SKM-1 (cell line): Measurements from ENCODE around the gene MIPOL1.
"Not testable (repeated sequence)": the region's sequence is repeated elsewhere in the genome, so short reads cannot be mapped to it uniquely, and the experiment has no call there.

Experiments used
- DNase-seq: peaks from one replicate; lab custom pipeline; 2025; ENCODE audit not compliant: unreplicated experiment; lab: John Stamatoyannopoulos, UW

The MIPOL1 gene

DNA sequence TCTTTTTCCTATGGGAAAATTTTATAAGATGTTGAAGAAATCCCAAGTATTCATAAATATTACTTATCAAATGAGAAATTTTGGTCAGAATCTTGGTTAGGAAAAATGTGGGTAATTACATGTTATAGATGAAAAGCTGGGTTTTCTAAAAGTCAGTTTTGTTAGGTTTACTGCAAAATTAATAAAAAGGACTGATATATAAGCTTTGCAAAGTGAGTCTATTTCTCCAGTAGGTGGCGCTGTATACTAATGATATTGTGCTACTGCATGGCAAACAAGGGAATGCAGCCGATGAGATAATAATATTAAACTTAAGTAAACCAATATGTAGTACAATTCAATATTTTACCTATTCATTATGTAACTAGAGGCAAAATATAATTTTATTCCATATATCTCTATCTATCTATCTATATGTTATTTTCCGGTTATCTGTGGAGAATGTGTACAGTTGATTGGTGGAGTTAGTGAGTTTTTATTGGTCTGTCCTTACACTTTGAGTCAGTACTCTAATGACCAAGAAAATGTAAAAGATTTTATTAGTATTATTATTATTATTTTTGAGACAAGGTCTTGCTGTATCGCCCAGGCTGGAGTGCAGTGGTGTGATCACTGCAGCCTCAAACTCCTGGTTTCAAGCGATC, 32.9 kb downstream of the MIPOL1 start:
- DNase-seq, result no peak

DNA sequence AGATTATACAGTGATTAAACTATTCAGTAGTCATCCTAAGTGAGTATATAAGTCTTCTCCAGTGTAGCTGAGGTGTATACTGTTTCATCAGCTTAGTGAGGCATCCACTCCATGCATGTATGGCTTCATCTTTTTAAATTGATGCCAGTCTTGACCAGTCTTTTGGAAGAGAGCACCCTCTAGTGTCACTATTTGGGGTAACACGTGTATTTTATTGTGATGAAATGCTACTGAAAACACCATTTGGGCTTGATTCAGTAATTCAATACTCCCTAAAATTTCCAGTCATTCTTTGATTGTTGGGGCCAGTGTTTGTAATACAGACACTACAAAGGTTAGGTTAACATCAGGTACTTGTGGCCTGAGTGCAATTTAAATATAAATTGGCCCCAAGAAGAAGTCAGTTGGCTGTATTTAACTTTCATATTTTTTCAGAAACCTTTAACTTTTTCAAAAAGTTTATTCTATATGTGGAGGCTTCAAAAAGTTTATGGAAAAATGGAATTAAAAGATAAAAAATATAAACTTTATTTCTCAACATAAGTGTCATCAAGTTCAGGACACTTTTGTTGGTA, 35.3 kb downstream of the MIPOL1 start:
- DNase-seq, result peak; percentile 7

DNA sequence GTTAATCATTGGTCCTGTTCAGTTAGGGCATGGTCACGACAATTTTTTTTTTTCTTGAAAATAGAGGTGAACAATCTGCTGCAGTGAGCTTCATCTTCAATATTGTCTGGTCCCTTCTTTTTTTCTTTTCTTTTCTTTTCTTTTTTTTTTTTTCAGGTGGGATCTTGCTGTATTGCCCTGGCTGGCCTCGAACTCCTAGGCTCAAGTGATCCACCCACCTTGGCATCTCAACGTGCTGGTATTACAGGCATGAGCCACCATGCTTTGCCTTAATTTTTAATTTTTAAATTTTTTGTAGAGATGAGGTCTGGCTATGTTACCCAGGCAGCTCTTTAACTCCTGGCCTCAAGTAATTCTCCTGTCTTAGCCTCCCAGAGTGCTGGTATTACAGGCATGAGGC, 36.5 kb downstream of the MIPOL1 start:
- DNase-seq, result no peak

DNA sequence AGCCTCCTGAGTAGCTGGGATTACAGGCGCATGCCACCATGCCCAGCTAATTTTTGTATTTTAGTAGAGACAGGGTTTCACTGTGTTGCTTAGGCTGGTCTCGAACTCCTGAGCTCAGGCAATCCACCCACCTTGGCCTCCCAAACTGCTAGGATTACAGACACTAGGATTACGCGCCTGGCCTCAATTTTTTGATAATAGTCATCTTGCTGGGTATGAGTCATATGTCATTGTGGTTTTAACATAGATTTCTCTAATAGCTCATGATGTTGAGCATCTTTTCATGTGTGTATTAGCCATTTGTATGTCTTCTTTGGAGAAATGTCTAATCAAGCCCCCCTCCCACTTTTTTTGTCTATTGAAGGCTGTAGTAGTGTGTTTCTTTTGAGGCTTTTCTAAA, 38.3 kb downstream of the MIPOL1 start:
- DNase-seq, result not testable (repeated sequence)

DNA sequence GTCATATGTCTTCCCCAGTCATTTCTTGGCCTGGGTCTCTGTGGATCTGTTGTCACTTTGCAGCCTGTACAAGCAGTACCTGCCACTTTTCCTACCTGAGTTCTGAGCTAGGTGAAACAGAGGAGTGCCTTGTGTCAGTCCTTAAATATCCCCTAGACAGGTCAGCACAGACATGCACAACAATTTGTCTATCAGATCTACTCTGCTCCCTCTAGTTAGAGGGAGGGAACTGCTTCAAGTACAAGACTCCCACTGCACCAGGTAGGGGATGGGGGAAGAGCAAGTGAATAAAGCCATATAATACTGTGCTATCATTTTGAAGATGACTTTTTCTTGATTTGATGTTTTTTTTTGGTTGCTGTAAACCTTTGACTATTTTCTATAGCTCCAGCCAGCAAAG, 39.4 kb downstream of the MIPOL1 start:
- DNase-seq, result no peak

DNA sequence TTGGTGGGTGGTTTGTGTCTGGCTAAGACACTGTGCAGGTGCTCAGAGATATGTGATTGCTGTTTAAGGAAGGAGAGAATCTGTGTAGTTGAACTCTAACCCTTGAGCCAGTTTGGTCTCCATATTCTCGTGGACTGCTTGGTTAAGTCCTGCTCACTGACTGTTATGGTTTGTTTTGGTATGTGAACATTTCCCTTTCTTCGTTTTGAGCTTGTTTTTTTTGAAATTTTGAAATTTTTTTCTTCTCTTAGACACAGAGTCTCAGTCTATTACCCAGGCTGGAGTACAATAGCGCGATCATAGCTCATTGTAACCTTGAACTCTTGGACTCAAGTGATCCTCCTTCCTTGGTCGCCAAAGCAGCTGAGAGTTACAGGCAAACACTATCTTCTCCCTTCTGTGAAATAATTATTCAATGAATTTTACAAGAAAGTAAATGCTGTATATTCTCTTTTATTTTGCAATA, 40.0 kb downstream of the MIPOL1 start:
- DNase-seq, result no peak

DNA sequence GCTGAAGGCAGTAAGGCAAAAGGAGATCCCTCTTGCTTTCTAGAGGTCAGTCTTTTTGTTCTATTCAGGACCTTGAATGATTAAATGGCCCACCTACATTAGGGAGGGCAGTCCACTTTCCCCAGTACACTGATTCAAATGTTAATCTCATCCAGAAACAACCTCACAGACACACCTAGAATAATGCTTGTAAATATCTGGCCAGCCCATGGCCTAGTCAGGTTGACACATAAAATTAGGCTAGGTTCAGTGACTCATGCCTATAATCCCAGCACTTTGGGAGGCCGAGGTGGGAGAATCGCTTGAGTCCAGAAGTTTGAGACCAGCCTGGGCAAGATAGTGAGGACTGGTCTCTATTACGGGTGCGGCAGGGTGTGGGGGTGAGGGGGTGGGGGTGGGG, 43.5 kb downstream of the MIPOL1 start:
- no peak for DNase-seq

DNA sequence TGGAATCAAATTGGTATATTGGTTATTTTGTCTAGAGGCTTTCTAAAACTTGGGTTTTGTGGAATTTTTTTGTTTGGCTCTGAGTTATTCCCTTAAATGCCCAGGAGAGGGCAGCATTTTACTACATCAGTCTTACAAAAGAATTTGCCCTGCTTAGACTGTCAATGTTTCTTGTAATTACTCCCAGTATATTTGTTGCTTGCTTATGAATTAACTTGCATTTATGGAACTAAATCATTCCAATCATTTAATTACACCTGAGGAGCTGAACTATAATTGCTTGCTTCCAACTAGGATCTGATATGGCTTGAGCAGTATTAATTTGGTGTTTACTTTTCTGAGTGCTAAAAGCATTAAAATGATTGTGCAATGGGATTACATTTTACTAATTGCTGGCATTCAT, 48.7 kb downstream of the MIPOL1 start:
- DNase-seq, result no peak

DNA sequence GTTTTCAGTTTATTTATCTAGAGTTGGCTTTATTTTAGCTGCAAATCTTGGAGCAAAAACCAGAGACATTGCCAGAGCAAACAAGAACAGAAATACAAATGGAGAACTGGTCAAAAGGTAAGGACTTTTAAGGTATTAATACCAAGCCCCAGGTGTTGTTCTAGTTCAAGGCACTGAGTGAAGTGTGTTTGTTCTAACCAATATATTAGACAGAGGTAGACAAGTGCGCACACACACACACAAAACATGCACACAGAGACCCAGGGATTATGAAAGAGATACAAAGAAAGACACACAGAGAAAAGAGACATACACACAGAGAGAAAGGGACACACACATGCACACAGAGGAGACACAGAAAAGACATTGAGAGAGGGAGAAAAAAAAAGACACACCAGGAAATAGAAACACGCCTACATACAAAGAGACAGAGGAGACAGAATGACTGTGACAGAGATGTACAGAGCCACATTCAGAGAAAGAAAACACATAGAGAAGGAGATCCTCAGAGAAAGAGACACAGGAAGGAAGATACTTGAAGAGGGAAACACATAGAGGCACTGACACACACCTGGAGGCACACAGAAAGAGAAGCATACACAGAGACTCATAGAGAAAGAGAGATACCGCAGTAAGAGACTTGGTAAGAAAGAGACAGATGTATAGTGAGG, 50.2 kb downstream of the MIPOL1 start:
- DNase-seq, result no peak

DNA sequence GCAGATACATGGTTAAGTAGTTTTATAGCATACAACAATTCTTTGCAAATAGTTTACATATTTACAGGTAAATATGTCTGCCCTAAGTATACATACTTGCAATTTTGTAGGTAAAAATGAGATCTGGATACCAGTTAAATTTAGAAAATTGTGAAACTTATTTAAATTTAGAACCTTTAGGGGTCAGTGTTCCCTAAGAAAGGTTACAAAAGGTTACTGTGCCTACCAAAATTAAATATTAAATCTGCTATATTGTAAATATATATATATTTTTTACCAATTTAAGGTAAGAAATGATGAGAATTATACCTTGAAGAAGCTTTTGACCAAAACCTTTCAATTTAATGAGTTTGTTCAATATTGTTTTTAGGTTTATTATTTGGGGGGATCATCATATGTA, 54.0 kb downstream of the MIPOL1 start:
- no peak for DNase-seq

DNA sequence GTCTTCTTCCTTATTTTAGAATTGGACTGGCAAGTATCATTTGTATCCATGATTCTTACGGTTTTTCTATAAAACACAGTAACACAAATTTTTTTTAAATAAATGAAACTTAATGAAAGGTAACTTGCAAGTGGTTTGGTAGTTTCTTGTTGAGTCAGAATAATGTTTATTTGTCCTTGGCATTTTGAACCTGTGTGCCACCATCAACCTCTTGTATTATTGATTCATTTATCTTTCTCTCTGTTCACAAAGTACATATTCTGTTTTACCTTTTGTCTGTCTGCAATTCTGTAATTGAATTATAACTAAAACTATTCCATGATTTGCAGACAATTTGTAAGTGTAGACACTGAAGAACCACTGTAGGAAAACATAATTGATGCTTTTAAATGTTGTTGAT, 54.7 kb downstream of the MIPOL1 start:
- DNase-seq, result no peak

DNA sequence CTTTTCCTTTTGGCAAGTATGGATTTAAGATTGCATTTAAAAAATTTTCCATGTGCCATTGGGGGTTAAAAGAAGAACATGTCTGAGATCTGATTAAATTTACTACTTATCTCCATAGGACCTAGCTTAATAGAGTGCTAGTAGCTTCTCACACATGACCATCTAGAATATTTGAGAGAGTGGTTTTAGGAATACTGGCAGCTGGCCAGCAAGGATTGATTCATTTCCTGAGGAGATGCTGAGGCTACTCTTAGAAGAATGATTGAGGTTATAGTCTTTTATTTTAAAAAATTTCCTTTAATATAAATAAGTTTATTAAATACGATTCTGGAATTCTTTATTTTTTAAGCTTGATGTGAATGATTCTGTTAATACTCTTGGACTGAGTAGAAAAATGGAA, 56.2 kb downstream of the MIPOL1 start:
- DNase-seq, result no peak

DNA sequence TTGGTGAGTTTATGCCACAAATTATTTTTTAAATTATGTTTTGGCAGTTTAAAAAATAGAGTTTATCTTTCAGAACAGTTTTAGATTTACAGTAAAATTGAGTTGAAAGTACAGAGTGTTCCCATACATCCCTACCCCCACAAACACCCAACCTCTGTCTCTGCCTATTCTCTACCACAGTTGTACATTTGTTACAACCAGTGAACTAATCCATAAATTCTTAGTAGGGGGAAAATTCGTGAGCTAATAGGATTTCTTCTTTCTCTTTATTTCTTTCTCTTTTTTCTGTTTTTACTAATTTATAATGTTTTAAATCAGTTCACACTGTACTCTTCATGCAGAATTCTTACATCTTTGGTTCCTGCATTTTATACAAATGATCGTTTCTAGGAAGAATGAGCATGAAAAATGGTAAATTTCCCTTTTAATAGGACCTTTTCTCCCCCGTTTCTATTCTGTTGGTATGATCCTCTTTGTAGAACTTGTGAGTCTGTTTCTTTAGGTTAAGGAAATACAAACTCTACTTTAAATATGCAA, 56.7 kb downstream of the MIPOL1 start:
- no peak for DNase-seq

DNA sequence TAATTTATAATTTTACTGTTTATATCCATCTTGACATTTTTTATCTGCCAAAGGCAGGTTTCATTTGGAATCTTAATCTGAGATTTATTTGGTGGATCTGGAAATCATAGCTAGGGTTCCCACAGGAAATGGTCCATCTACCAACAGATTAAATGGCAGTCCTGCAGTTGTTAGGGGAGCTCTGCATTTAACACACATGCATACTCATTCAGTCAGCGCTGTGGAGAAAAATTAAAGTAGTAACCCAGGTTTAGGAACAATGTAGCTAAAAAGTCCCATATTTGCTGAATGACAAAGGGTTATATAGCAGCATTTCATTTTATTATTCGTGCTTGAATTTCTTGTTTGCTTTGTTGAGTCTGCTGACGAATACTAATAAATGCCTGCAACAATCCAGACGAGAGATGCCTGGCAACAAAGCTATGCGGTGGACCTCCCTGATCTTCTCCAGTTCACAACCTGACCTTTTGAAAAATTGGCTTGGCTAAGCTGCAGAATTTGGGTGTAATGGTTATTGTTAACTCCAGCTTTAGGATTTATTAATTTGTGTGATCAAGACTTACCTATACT, 59.8 kb downstream of the MIPOL1 start:
- DNase-seq, result no peak

DNA sequence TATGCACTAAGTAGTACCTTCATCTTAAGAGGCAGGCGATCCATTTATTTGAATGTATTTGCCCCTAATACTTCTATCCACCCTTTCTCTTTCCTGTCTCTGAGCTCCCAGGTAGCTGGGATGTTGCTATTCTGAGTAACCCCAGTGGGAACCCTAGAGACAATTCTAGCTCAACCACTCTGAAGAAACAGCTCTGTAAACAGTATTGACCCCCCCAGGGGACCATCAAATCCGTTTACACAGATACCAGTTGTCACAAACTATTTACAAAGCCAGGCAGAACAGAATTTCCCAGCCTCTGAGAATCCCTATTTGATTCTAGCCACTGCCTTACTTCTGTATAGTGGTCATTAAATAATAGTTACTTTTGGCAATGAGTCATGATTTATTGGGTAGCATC, 64.9 kb downstream of the MIPOL1 start:
- DNase-seq, result no peak

DNA sequence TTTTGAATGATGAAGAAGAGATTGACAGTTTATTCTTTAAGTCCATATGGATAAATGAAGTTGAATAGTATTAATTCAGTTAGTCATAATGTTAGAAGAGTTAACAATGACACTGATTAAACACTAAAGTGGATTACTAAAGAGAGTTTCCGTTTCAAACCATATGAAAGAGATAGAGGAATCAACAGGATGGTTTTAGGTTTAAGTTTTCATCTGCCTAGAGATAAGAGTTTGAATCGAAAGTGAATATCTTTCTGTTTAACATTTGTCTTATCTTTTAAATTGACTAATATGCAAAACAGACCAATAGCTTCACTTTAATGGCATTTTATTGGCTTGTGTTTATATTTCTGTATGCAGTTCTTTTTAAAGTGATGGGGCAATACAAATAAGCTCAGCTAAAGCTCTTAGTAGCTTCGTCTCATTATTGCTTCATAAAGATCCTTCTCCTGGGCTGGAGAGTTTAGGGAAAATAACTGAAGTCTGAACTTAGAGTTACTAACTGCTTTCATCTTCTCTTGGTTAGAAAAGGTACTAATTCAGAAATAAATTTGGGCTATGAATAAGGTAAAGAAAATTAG, 66.0 kb downstream of the MIPOL1 start:
- DNase-seq, result no peak

DNA sequence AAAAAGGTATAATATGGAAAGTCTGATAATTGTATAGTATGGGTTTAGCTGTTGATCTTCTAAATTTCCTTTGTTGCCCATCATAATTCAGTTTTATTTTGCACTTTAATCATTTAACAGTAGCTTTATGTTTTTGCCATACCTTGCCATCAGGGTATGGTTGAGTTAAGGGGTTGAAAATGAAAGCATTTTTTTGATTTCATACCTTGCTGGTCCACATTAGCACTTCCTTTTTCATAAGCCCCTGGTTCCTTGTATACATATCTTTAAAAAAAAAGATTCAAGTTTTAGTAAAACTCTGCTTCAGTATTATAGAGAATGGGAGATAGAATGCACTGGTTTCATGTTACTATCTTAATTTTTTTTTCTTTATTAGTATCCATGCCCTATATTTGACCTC, 71.1 kb downstream of the MIPOL1 start:
- no peak for DNase-seq

DNA sequence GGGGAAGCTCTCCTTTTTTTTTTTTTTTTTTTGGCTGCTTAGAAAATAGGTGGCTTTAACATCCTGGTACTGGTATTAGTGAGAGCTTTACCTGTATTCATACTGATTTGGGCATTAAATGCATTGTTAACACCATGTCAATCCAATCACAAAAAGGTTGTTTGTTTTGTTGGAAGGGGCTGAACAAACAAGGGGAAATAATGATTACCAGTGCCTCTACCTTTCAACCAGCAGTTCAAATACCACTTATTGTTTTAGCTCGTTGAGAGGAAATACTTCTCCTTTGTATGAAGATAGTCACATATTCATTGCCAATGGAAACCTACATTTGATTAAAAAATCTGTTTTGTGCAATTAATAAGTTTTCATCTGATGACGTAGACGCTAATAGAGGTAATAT, 72.9 kb downstream of the MIPOL1 start:
- no peak for DNase-seq

DNA sequence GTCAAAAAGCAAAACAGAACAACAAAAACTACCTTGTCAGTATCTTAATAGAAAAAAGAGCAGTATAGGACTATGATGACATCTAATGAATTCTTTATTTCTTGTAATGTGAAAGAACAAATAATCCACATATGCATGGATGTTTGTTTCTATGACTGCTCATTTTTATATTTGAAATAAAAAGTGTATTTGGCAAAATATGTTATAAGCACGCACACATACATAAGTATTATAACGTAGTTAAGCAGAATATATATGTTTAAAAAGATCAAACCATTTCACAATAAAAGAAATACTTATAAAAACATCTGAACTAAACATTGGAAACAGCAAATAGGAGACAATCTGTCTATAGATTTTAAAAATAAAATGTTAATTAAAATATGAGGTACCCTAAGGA, 74.8 kb downstream of the MIPOL1 start:
- DNase-seq, result no peak

DNA sequence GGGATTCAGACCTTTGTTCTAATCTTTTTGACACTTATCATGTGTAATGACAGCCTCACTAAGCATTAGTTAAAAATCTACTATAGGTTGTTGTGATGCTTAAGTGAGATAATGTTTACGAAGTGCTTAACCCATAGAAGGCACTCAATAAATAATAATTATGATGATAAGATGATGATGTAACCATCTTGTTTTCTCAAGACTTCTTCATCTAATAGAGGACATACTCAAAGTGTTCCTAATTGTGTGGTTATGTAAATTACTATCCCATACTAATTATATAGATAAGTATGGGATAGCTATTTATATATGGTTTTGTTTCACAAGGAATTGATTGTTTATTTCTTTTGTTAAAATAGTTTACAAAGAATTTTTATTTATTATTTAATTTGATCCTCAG, 76.9 kb downstream of the MIPOL1 start:
- no peak for DNase-seq

DNA sequence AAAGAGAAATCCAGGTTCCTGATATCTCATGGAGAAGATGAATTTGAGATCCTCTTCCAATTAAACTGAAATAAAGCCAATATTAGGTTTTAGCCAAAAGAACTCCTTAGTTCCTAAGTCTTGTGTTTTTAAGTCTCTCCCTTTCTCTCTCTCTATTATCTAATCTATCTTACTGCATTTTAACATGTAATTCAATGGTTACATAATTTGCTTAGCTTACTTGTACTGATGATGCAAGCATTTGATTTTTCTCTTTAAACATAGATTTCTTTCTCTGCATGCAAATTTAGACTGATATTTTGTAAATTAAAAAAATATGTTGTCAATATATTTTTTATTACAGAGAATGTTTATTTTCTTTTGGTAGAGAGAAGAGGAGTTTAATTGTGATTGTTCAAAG, 78.2 kb downstream of the MIPOL1 start:
- no peak for DNase-seq
